A549 (cell line): ENCODE measurements around the gene LRP6. TPM values are rescaled to one million over a fixed set of nuclear protein-coding genes. Genes with fewer than 3 reads are reported as not detected.

Experiments used
- ATAC-seq, 2 experiments: fragments of 200-7000 bp in 1 of 2; fragments of >200 bp in 1 of 2; cut with Nextera tagmentation in 1 of 2; cut with Tn5 transposase in 1 of 2; 3 replicates each; pipeline versions ENCODE4 v1.8.0 to v1.9.1; 2018 to 2020; ENCODE audit warnings: mild to moderate bottlenecking in 1 of 2, moderate library complexity in 1 of 2
- CTCF ChIA-PET: fragments of 300-600 bp; sonication (Branson Sonifier 250); formaldehyde crosslinking; extraction: SDS; loops from one replicate; lab custom pipeline; 2021; ENCODE audit warnings: antibody characterized with exemption, inconsistent platforms; lab: Yijun Ruan, JAX
- POLR2A ChIA-PET: fragments of 350-600 bp; formaldehyde crosslinking; extraction: SDS; loops from one replicate; lab custom pipeline; 2021; ENCODE audit warnings: antibody characterized with exemption, inconsistent platforms; lab: Yijun Ruan, JAX
- DNase-seq, 2 experiments: peaks; one replicate each; pipeline versions ENCODE4 v3.0.0 to v3.0.0-alpha.2; 2011 to 2016; ENCODE audit warnings: low read depth in 1 of 2, low spot score in 1 of 2
- FAIRE-seq: peaks from 2 replicates; lab custom pipeline; 2011; peaks lifted over from hg19 to GRCh38; lab: Jason Lieb, UNC
- H3K27ac ChIP-seq, 2 experiments: fragments of >200 bp; sonication (Bioruptor Twin); formaldehyde crosslinking; 3 replicates each; pipeline ENCODE4 v1.5.1; 2016 to 2017
- H3K4me1 ChIP-seq: fragments of >200 bp; sonication (Bioruptor Twin); formaldehyde crosslinking; 3 replicates; pipeline ENCODE4 v1.6.1; 2016
- H3K4me2 ChIP-seq: fragments of >200 bp; sonication (Bioruptor Twin); formaldehyde crosslinking; 3 replicates; pipeline ENCODE4 v1.6.1; 2016
- H3K4me3 ChIP-seq: fragments of >200 bp; sonication (Bioruptor Twin); formaldehyde crosslinking; 3 replicates; pipeline ENCODE4 v1.5.1; 2016
- H3K9me3 ChIP-seq: fragments of >200 bp; sonication (Bioruptor Twin); formaldehyde crosslinking; 3 replicates; pipeline ENCODE4 v1.6.1; 2016
- CBX2 ChIP-seq: fragments of 200-600 bp; sonication (generic); IDR thresholded peaks from 2 replicates; pipeline ENCODE4 v1.6.1; 2016; ENCODE audit warnings: low read depth, mild to moderate bottlenecking, borderline replicate concordance
- CHD2 ChIP-seq: fragments of 150-350 bp; IDR thresholded peaks from 2 replicates; pipeline ENCODE4 v1.6.1; 2014; ENCODE audit warnings: low read length; ENCODE audit not compliant: partially characterized antibody
- CHD4 ChIP-seq: fragments of 200-600 bp; sonication (generic); IDR thresholded peaks from 2 replicates; pipeline ENCODE4 v1.6.1; 2016; ENCODE audit warnings: antibody characterized with exemption, mild to moderate bottlenecking, borderline replicate concordance
- E2F6 ChIP-seq: IDR thresholded peaks from 2 replicates; pipeline ENCODE4 v1.6.1; 2012; ENCODE audit warnings: low read depth, borderline replicate concordance
- EP300 ChIP-seq, 2 experiments: fragments of >200 bp; sonication (Bioruptor Twin); formaldehyde crosslinking; IDR thresholded peaks; 2 replicates in 1 of 2; 3 replicates in 1 of 2; pipeline ENCODE4 v1.6.1; 2016 to 2017
- FOSL2 ChIP-seq, 2 experiments: fragments of 450-650 bp in 1 of 2; fragments of >200 bp in 1 of 2; sonication (Bioruptor Twin) in 1 of 2; formaldehyde crosslinking; IDR thresholded peaks; 2 replicates each; pipeline versions ENCODE4 v1.5.0 to v1.6.1; 2016 to 2020; ENCODE audit warnings: mild to moderate bottlenecking in 1 of 2, moderate library complexity in 1 of 2
- GATA3 ChIP-seq: IDR thresholded peaks from 2 replicates; pipeline ENCODE4 v1.6.1; 2012; ENCODE audit warnings: borderline replicate concordance
- HEYL ChIP-seq: fragments of 250-450 bp; sonication (Bioruptor Pico); IDR thresholded peaks from 2 replicates; pipeline ENCODE4 v1.8.0; 2021; ENCODE audit warnings: mild to moderate bottlenecking, moderate library complexity
- HMGXB4 ChIP-seq: fragments of 250-450 bp; sonication (Bioruptor Pico); IDR thresholded peaks from 2 replicates; pipeline ENCODE4 v1.5.0; 2021; ENCODE audit warnings: mild to moderate bottlenecking, moderate library complexity, borderline replicate concordance
- HOXB5 ChIP-seq: fragments of 250-450 bp; sonication (Bioruptor Pico); IDR thresholded peaks from 2 replicates; pipeline ENCODE4 v1.5.0; 2020; ENCODE audit warnings: mild to moderate bottlenecking, moderate library complexity
- JUN ChIP-seq, 2 experiments: fragments of >200 bp; sonication (Bioruptor Twin); formaldehyde crosslinking; IDR thresholded peaks; 2 replicates in 1 of 2; 3 replicates in 1 of 2; pipeline ENCODE4 v1.6.1; 2016 to 2017
- JUNB ChIP-seq: fragments of >200 bp; sonication (Bioruptor Twin); formaldehyde crosslinking; IDR thresholded peaks from 2 replicates; pipeline ENCODE4 v1.6.1; 2016
- MAFK ChIP-seq: fragments of 450-650 bp; IDR thresholded peaks from 2 replicates; pipeline ENCODE4 v1.6.1; 2014; ENCODE audit not compliant: partially characterized antibody
- MAX ChIP-seq: IDR thresholded peaks from 2 replicates; pipeline ENCODE4 v1.6.1; 2012
- MYC ChIP-seq: IDR thresholded peaks from 2 replicates; pipeline ENCODE4 v1.6.1; 2012; ENCODE audit warnings: mild to moderate bottlenecking, inconsistent platforms, low read length, improper control_type of control experiment, borderline replicate concordance
- PBX3 ChIP-seq: IDR thresholded peaks from 2 replicates; pipeline ENCODE4 v1.6.1; 2012
- PHF8 ChIP-seq: fragments of 200-600 bp; sonication (generic); IDR thresholded peaks from 2 replicates; pipeline ENCODE4 v1.6.1; 2016; ENCODE audit warnings: low read depth, mild to moderate bottlenecking, antibody characterized with exemption, moderate library complexity, borderline replicate concordance
- POLR2A ChIP-seq: IDR thresholded peaks from 2 replicates; pipeline ENCODE4 v1.6.1; 2012; ENCODE audit warnings: mild to moderate bottlenecking, low read length
- POLR2AphosphoS2 ChIP-seq: conservative IDR thresholded peaks from 2 replicates; pipeline ENCODE4 v1.6.1; 2012; ENCODE audit warnings: low read length, improper control_type of control experiment, inconsistent platforms
- RAD21 ChIP-seq, 2 experiments: fragments of >200 bp in 1 of 2; sonication (Bioruptor Twin) in 1 of 2; formaldehyde crosslinking in 1 of 2; IDR thresholded peaks in 1 of 2; conservative IDR thresholded peaks in 1 of 2; 2 replicates in 1 of 2; 3 replicates in 1 of 2; pipeline ENCODE4 v1.6.1; 2012 to 2018; ENCODE audit warnings: inconsistent platforms in 1 of 2
- REST ChIP-seq: fragments of 200-600 bp; sonication (generic); IDR thresholded peaks from 2 replicates; pipeline ENCODE4 v1.6.1; 2016; ENCODE audit warnings: antibody characterized with exemption, mild to moderate bottlenecking, moderate library complexity
- RFX5 ChIP-seq: fragments of 450-650 bp; IDR thresholded peaks from 2 replicates; pipeline ENCODE4 v1.7.1; 2014; ENCODE audit warnings: antibody characterized with exemption, mild to moderate bottlenecking, moderate library complexity
- SMC3 ChIP-seq: fragments of >200 bp; sonication (Bioruptor Twin); formaldehyde crosslinking; IDR thresholded peaks from 3 replicates; pipeline ENCODE4 v1.6.1; 2018; ENCODE audit warnings: inconsistent platforms
- TFCP2L1 ChIP-seq: fragments of 250-450 bp; sonication (Bioruptor Pico); IDR thresholded peaks from 2 replicates; pipeline ENCODE4 v1.5.0; 2021; ENCODE audit warnings: mild to moderate bottlenecking
- ZFP36 ChIP-seq: fragments of 450-650 bp; IDR thresholded peaks from 2 replicates; pipeline ENCODE4 v1.6.1; 2014; ENCODE audit warnings: borderline replicate concordance; ENCODE audit not compliant: partially characterized antibody
- WGBS: methylation state at CpG from one replicate; pipeline ENCODE4 v1.1.6; 2017; ENCODE audit errors: missing lambda C conversion rate; 5-methylcytosine and 5-hydroxymethylcytosine counted together
- polyA minus RNA-seq: library from RNA; depleted of rRNA, polyadenylated mRNA; stranded (reverse); fragments of >200 nt; gene quantifications from 2 replicates; pipeline ENCODE4 v1.2.3, GENCODE V29; 2011; rRNA and poly(A)+ RNA removed
- polyA plus RNA-seq, 4 experiments: library from polyadenylated mRNA; depleted of rRNA in 3 of 4; stranded (reverse); fragments of >200 nt; fragmentation: RNase III in 1 of 4; extraction: RNeasy Plus Mini Kit Qiagen cat#74134 plus additional on column Dnase treatment in 1 of 4; gene quantifications; 2 replicates in 3 of 4; 3 replicates in 1 of 4; pipeline ENCODE4 v1.2.3, GENCODE V29; 2011 to 2017
- TF ChIP-seq, protein P1 (sequence below): fragments of 450-650 bp; IDR thresholded peaks from 2 replicates; pipeline ENCODE4 v1.6.1; 2014; ENCODE audit warnings: antibody characterized with exemption
- TF ChIP-seq, protein P2 (sequence below): fragments of >200 bp; sonication (Bioruptor Twin); formaldehyde crosslinking; IDR thresholded peaks from 3 replicates; pipeline ENCODE4 v1.6.1; 2016

LRP6 gene
- polyA plus RNA-seq (2011; rRNA removed) (50.3 and 63.0 TPM in 2 replicates), polyA plus RNA-seq (2017; fragmentation: RNase III; extraction: RNeasy Plus Mini Kit Qiagen cat#74134 plus additional on column Dnase treatment) (23.3 to 26.6 TPM (median 26.6 TPM) in 3 replicates), polyA minus RNA-seq (369 and 423 TPM in 2 replicates)
- 30.3 and 36.7 TPM in 2 replicates for polyA plus RNA-seq (2012; cell fraction: cytosol; rRNA removed)
- 38.3 and 49.0 TPM in 2 replicates for polyA plus RNA-seq (2012; cell fraction: nucleus; rRNA removed)

DNA sequence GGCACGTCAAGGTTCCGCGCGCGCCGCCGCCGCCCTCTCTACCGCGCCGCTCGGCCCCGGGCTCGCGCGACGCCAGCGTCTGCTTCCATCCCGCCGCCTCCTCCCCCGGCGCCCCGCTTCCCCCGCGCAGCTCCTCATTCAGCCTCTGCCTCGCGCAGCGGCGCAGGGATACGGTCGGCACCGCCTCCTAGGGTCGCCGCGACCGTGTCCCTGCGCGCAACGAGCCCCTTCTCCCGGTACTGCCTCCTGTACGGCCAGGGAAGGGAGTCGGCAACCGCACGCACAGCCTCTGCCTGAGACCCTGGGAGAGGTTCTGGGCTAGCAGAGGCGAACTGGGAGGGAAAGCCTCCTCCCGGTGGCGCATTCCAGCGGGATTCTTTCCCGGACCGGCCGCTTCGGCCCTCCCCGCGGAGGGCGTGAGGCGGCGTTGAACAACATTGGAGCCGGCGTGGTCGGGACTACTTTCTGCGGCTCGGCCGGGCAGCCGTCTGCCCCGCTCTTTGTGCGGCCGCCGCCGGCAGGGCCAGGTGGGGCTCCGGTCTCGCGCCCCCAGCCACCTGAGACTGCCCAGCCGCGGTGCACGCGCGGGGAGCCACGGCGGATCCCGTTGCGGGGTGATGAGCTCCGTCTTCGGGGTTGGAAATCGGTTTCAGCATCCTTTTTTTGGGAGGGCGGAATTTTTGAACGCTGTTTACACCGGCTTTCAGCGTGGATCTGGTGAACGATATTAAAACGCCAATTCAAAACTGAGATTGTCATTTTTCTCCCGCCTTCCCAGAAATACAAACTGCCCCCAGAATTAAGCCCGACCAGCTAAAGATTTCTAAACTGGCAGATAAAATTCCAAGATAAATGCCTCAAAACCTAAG is at the start of gene LRP6:
TSS of gene LRP6 (minus strand) at position 172 of the 869 bp plus-strand sequence. CDS start 309 bp downstream, outside the sequence.
- peak within 1 kb of the TSS; percentile 96 for H3K4me3 ChIP-seq
- H3K27ac ChIP-seq = peak within 1 kb of the TSS; percentile 99 to 100
- POLR2A ChIA-PET = interaction anchor here (0.6 to 2.9 kb wide), 15 partner anchors 11 to 196 kb away, joined by 3 to 19 read pairs (median 4); partner anchors contain the start of gene BORCS5
- H3K4me1 ChIP-seq = peaks cover 27% of the 10 kb centered on the region
- CTCF ChIA-PET = interaction anchor here (0.7 to 1.7 kb wide), 10 partner anchors 9 to 185 kb away, joined by 3 to 8 read pairs (median 4); no protein-coding TSS in a partner anchor
- FAIRE-seq (no peak), ATAC-seq (peak; percentile 93 to 94), DNase-seq (peak; percentile 92 to 97)
- H3K9me3 ChIP-seq = no peaks in the 10 kb centered on the region
- H3K4me2 ChIP-seq = peak within 1 kb of the TSS; percentile 86
- 1% methylated on average over 74 of the region's 92 CpGs for WGBS
- TF ChIP-seq POLR2A (peak; percentile 91), FOSL2 (IDR thresholded peaks at IDR 0.05) (no peak), FOSL2 (CRISPR knock-in tag; IDR thresholded peaks at IDR 0.05) (peak; percentile 21; the same call in 1 of the 2 replicates), JUN (IDR thresholded peaks at IDR 0.05) (peak; percentile 84 to 97), GATA3 (peak; percentile 40; the same call in 1 of the 2 replicates), EP300 (IDR thresholded peaks at IDR 0.05) (0 out of 5 replicates have a peak, but pooled peaks of 1 of the 2 experiments have one; percentile 17), CBX2 (no peak), CHD4 (no peak), PBX3 (peak; percentile 97), REST (peak; percentile 6; the same call in 1 of the 2 replicates), MAFK (no peak), RAD21 (conservative IDR thresholded peaks at IDR 0.05 in 1 of 2, IDR thresholded peaks at IDR 0.05 in 1 of 2) (peak in 1 of 2 experiments; percentile 31; a peak in 1 of 5 replicates), JUNB (no peak), MYC (peak; percentile 67; the same call in 1 of the 2 replicates), CHD2 (peak; percentile 74), ZFP36 (no peak), MAX (peak; percentile 91), E2F6 (peak; percentile 83), HMGXB4 (CRISPR knock-in tag) (peak; percentile 96), RFX5 (peak; percentile 66; the same call in 1 of the 2 replicates), PHF8 (peak; percentile 52), HOXB5 (CRISPR knock-in tag) (peak; percentile 77), HEYL (no peak), POLR2AphosphoS2 (no peak), TFCP2L1 (CRISPR knock-in tag) (0 out of 2 replicates have a peak, but pooled peaks have one; percentile 66), SMC3 (peak; percentile 32; the same call in 2 of the 3 replicates)
- TF ChIP-seq, protein P1, sequence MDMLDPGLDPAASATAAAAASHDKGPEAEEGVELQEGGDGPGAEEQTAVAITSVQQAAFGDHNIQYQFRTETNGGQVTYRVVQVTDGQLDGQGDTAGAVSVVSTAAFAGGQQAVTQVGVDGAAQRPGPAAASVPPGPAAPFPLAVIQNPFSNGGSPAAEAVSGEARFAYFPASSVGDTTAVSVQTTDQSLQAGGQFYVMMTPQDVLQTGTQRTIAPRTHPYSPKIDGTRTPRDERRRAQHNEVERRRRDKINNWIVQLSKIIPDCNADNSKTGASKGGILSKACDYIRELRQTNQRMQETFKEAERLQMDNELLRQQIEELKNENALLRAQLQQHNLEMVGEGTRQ = no peak
- TF ChIP-seq, protein P2, sequence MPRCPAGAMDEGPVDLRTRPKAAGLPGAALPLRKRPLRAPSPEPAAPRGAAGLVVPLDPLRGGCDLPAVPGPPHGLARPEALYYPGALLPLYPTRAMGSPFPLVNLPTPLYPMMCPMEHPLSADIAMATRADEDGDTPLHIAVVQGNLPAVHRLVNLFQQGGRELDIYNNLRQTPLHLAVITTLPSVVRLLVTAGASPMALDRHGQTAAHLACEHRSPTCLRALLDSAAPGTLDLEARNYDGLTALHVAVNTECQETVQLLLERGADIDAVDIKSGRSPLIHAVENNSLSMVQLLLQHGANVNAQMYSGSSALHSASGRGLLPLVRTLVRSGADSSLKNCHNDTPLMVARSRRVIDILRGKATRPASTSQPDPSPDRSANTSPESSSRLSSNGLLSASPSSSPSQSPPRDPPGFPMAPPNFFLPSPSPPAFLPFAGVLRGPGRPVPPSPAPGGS = peak; percentile 68; the same call in 2 of the 3 replicates
